Stimulated activated CD8-positive, alpha-beta memory T cell treated with anti-CD3 and anti-CD28 coated beads, Interleukin-4, amount 100 ng/mL, for 1 hour (primary cell): Measurements from ENCODE around the gene ENPP3.

Experiments
- DNase-seq, 2 donors: peaks; one replicate each; pipeline ENCODE4 v3.0.0-alpha.2; 2020; ENCODE audit warnings: low read depth in 2 of 2, low spot score in 1 of 2

Gene ENPP3

DNA sequence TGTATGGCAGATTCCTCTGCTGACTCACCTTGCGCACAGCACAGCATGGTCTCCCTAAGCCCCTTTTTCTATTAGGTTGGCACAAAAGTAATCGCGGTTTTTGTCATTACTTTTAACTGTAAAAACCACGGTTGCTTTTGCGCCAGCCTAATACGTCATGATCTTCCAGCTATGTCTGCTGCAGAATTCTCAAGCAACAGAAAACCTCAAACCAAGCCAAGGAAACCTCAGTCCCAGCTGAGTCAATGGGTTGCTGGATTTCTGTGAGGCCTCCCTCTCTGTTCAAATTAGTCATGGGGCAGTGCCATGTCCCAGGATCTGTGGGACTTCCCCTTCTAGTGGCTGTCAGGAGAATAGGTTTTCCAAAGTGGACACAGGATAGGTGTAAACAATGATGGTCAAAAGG lies 155.0 kb downstream of the ENPP3 start:
- DNase-seq = no peak

- DNase-seq = no peak
Measured at GRCh38 chr6:131795366-131795765, 158.3 kb downstream of the ENPP3 start.
